22Rv1 (cell line): ENCODE data around the gene LMCD1.

Experiments
- ZFX ChIP-seq: fragments of 450-650 bp; IDR thresholded peaks from 2 replicates; pipeline ENCODE4 v1.6.1; 2017; ENCODE audit warnings: antibody characterized with exemption, borderline replicate concordance
- TF ChIP-seq, protein P1 (sequence below): fragments of 450-650 bp; IDR thresholded peaks from 2 replicates; pipeline ENCODE4 v1.5.1; 2017; ENCODE audit warnings: mild to moderate bottlenecking

DNA sequence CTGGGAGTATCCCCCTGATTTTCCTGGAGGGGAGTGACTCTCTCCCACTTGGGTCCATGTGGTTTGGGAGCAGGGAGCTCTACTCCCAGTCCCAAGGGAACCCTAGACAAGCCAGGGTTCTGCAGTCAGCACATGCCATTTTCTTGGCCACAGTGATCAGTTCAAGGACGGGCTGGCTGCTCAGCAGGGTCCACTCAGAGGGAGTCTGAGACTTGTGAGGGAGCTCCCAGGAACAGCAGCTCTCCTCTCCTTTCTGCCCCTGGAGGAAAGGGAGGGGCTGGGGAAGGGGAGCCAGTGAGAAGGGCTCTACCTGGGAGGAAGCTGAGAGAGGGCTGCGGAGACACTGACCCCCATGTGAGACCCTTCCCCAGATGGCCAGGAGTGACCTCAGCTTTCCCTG lies 29.1 kb upstream of the LMCD1 start:
- TF ChIP-seq ZFX, result no peak
- TF ChIP-seq, protein P1, sequence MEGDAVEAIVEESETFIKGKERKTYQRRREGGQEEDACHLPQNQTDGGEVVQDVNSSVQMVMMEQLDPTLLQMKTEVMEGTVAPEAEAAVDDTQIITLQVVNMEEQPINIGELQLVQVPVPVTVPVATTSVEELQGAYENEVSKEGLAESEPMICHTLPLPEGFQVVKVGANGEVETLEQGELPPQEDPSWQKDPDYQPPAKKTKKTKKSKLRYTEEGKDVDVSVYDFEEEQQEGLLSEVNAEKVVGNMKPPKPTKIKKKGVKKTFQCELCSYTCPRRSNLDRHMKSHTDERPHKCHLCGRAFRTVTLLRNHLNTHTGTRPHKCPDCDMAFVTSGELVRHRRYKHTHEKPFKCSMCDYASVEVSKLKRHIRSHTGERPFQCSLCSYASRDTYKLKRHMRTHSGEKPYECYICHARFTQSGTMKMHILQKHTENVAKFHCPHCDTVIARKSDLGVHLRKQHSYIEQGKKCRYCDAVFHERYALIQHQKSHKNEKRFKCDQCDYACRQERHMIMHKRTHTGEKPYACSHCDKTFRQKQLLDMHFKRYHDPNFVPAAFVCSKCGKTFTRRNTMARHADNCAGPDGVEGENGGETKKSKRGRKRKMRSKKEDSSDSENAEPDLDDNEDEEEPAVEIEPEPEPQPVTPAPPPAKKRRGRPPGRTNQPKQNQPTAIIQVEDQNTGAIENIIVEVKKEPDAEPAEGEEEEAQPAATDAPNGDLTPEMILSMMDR, result no peak
